CD14-positive monocyte (primary cell): ENCODE measurements around the gene GMEB2. TPM values are rescaled to one million over a fixed set of nuclear protein-coding genes. Genes with fewer than 3 reads are reported as not detected.

Experiments used
- DNase-seq, 3 donors: peaks; one replicate each; pipeline ENCODE4 v3.0.0-alpha.2; 2011 to 2022
- H2AFZ ChIP-seq: 2 replicates; pipeline ENCODE4 v1.6.0; 2012; ENCODE audit warnings: mild to moderate bottlenecking, low read depth, low read length, inconsistent platforms; ENCODE audit not compliant: insufficient read depth, poor library complexity, severe bottlenecking
- H3K27ac ChIP-seq, 2 donors: 1 replicate in 1 of 2; 2 replicates in 1 of 2; pipeline ENCODE4 v1.5.1; 2012 to 2013; ENCODE audit warnings: low read length in 2 of 2, control low read depth in 1 of 2, inconsistent platforms in 1 of 2, low read depth in 1 of 2, mild to moderate bottlenecking in 1 of 2
- H3K27me3 ChIP-seq, 2 donors: one replicate each; pipeline versions ENCODE4 v1.6.0 to v1.6.1; 2011 to 2013; ENCODE audit warnings: low read length in 2 of 2; ENCODE audit not compliant: control insufficient read depth in 2 of 2, insufficient read depth in 2 of 2
- H3K36me3 ChIP-seq, 2 donors: replicated peaks in 1 of 2; 1 replicate in 1 of 2; 2 replicates in 1 of 2; pipeline versions ENCODE4 v1.5.1 to v1.6.1; 2012 to 2013; ENCODE audit warnings: low read length in 2 of 2, control low read depth in 1 of 2, inconsistent platforms in 1 of 2, mild to moderate bottlenecking in 1 of 2; ENCODE audit not compliant: insufficient read depth in 2 of 2, control insufficient read depth in 1 of 2
- H3K4me1 ChIP-seq, 2 donors: 1 replicate in 1 of 2; 2 replicates in 1 of 2; pipeline versions ENCODE4 v1.5.1 to v1.6.1; 2012 to 2013; ENCODE audit warnings: low read length in 2 of 2, control low read depth in 1 of 2, inconsistent platforms in 1 of 2, mild to moderate bottlenecking in 1 of 2, moderate library complexity in 1 of 2; ENCODE audit not compliant: insufficient read depth in 2 of 2, control insufficient read depth in 1 of 2
- H3K4me2 ChIP-seq: replicated peaks from 2 replicates; pipeline ENCODE3; 2012; ENCODE audit warnings: low read length, moderate library complexity, mild to moderate bottlenecking; ENCODE audit not compliant: poor library complexity, severe bottlenecking; ENCODE audit errors: extremely low read depth
- H3K4me3 ChIP-seq, 3 experiments: fragments of 200-600 bp in 1 of 3; sonication (generic) in 1 of 3; replicated peaks in 1 of 3; 1 replicate in 2 of 3; 2 replicates in 1 of 3; pipeline ENCODE4 v1.5.1; 2011 to 2013; ENCODE audit warnings: low read length in 3 of 3, mild to moderate bottlenecking in 3 of 3, control low read depth in 2 of 3, low read depth in 2 of 3, inconsistent platforms in 1 of 3, moderate library complexity in 1 of 3
- H3K79me2 ChIP-seq: 2 replicates; pipeline ENCODE4 v1.6.0; 2012; ENCODE audit warnings: mild to moderate bottlenecking, control low read depth, inconsistent platforms, low read length, moderate library complexity; ENCODE audit not compliant: insufficient read depth
- H3K9ac ChIP-seq: 2 replicates; pipeline ENCODE4 v1.6.0; 2017; ENCODE audit warnings: low read length, mild to moderate bottlenecking; ENCODE audit not compliant: insufficient read depth, poor library complexity, severe bottlenecking
- H3K9me3 ChIP-seq, 2 donors: replicated peaks in 1 of 2; 1 replicate in 1 of 2; 2 replicates in 1 of 2; pipeline versions ENCODE4 v1.5.1 to v1.6.1; 2012 to 2013; ENCODE audit warnings: low read length in 2 of 2, control low read depth in 1 of 2; ENCODE audit not compliant: control insufficient read depth in 1 of 2, insufficient read depth in 1 of 2
- H4K20me1 ChIP-seq: 2 replicates; pipeline ENCODE4 v1.6.0; 2012; ENCODE audit warnings: mild to moderate bottlenecking, low read length, control low read depth, moderate library complexity; ENCODE audit not compliant: insufficient read depth
- H3K27ac Mint-ChIP-seq, 7 donors: one replicate each; pipeline ENCODE4 v1.8.0; 2020; ENCODE audit warnings: mild to moderate bottlenecking in 7 of 7, mixed read lengths in 7 of 7, moderate library complexity in 6 of 7, inconsistent platforms in 2 of 7
- H3K27me3 Mint-ChIP-seq, 3 donors: one replicate each; pipeline ENCODE4 v1.8.0; 2021 to 2022; ENCODE audit warnings: low read depth in 3 of 3, mild to moderate bottlenecking in 3 of 3, mixed read lengths in 3 of 3, moderate library complexity in 3 of 3, inconsistent platforms in 1 of 3
- H3K36me3 Mint-ChIP-seq, 2 donors: one replicate each; pipeline ENCODE4 v1.8.0; 2020; ENCODE audit warnings: mixed read lengths in 2 of 2, inconsistent platforms in 1 of 2, mild to moderate bottlenecking in 1 of 2
- H3K4me1 Mint-ChIP-seq: one replicate; pipeline ENCODE4 v1.8.0; 2020; ENCODE audit warnings: mild to moderate bottlenecking, mixed read lengths
- H3K4me3 Mint-ChIP-seq, 2 donors: one replicate each; pipeline ENCODE4 v1.8.0; 2020; ENCODE audit warnings: mild to moderate bottlenecking in 2 of 2, mixed read lengths in 2 of 2, moderate library complexity in 1 of 2
- H3K9me3 Mint-ChIP-seq, 7 donors: one replicate each; pipeline ENCODE4 v1.8.0; 2020 to 2022; ENCODE audit warnings: mixed read lengths in 7 of 7, mild to moderate bottlenecking in 6 of 7, moderate library complexity in 6 of 7, inconsistent platforms in 2 of 7
- WGBS: methylation state at CpG from one replicate; pipeline ENCODE4 v1.1.5; 2013; ENCODE audit warnings: missing lambda C conversion rate; ENCODE audit not compliant: insufficient coverage; 5-methylcytosine and 5-hydroxymethylcytosine counted together
- intact Hi-C, 2 donors: fragments of 100-400 bp; cut with micrococcal nuclease; formaldehyde crosslinking; loops; one replicate each; pipeline versions ENCODE4 v1.15.0 to v1.15.1; 2023
- polyA plus RNA-seq, 3 donors: library from polyadenylated mRNA; depleted of rRNA in 1 of 3; unstranded in 2 of 3; stranded (reverse) in 1 of 3; fragments of 300-500 nt in 2 of 3; fragments of >200 nt in 1 of 3; fragmentation: Illumina TruSeq in 2 of 3; gene quantifications; 1 replicate in 2 of 3; 2 replicates in 1 of 3; pipeline ENCODE4 v1.2.3, GENCODE V29; 2012 to 2021
- TF ChIP-seq, protein P1 (sequence below): fragments of 200-600 bp; IDR thresholded peaks from one replicate; pipeline ENCODE4 v1.8.0; 2022; ENCODE audit warnings: antibody characterized with exemption, mild to moderate bottlenecking

GMEB2 gene
- polyA plus RNA-seq, 3 donors: 2.7 to 11.7 (median 3.8) TPM

DNA sequence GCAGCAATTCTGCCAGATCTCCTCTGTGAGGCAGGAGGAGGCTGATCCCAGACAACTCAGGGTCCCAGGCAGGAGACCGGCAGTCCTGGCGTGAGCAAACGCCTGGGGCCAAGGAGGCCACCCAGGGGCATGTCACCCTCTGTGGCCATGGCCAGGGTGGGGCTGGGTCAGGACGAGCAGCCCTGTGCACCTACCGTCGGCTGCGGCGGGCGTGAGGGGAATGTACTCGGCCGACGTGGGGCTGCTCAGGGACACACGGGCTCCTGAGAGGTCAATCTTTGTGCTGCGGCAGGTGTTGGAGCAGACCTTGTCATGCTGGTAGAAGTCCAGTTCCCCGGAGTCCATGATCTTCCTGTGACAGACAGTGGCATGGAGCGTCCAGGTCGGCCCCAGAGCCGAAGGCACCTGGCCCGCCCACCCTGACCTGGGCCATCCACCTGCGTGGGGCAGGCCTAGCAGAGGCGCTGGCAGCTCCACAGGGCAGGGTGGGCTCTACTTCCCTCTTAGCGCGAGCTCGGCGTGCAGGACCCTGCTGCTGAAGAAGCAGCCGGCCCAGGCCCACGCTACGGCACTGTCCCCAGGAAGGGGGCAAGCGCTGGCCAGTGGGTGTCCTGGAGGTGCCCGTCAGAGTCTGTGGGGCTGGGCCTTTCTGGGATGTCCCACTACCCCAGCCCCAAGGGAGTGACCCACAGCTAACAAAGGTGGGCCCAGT lies 31.3 kb downstream of the GMEB2 start:
- Mint-ChIP-seq H3K27ac (no peak overlapping the region), H3K4me3 (no peak overlapping the region), H3K4me1 (no peaks in the 10 kb centered on the region), H3K36me3 (peaks cover 66 to 100% of the 10 kb centered on the region in 2 donors), H3K9me3 (no peaks in the 10 kb centered on the region), H3K27me3 (peaks cover 0 to 3% (median 0%) of the 10 kb centered on the region in 3 donors)
- H3K27ac ChIP-seq: no peak overlapping the region
- TF ChIP-seq, protein P1, sequence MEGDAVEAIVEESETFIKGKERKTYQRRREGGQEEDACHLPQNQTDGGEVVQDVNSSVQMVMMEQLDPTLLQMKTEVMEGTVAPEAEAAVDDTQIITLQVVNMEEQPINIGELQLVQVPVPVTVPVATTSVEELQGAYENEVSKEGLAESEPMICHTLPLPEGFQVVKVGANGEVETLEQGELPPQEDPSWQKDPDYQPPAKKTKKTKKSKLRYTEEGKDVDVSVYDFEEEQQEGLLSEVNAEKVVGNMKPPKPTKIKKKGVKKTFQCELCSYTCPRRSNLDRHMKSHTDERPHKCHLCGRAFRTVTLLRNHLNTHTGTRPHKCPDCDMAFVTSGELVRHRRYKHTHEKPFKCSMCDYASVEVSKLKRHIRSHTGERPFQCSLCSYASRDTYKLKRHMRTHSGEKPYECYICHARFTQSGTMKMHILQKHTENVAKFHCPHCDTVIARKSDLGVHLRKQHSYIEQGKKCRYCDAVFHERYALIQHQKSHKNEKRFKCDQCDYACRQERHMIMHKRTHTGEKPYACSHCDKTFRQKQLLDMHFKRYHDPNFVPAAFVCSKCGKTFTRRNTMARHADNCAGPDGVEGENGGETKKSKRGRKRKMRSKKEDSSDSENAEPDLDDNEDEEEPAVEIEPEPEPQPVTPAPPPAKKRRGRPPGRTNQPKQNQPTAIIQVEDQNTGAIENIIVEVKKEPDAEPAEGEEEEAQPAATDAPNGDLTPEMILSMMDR: no peak
- intact Hi-C loops: no loop called here
- no peak overlapping the region for H3K4me3 ChIP-seq
- H3K9me3 ChIP-seq: no peaks in the 10 kb centered on the region
- H3K9ac ChIP-seq: no peak overlapping the region
- H3K79me2 ChIP-seq: no peaks in the 10 kb centered on the region
- H3K36me3 ChIP-seq: peaks cover 59 to 95% of the 10 kb centered on the region in 2 donors
- DNase-seq: no peak
- H3K27me3 ChIP-seq: no peaks in the 10 kb centered on the region
- H3K4me2 ChIP-seq: no peak overlapping the region
- no peaks in the 10 kb centered on the region for H4K20me1 ChIP-seq
- WGBS: 97% methylated on average over 26 of the region's 30 CpGs
- H2AFZ ChIP-seq: no peak overlapping the region
- H3K4me1 ChIP-seq: no peaks in the 10 kb centered on the region

DNA sequence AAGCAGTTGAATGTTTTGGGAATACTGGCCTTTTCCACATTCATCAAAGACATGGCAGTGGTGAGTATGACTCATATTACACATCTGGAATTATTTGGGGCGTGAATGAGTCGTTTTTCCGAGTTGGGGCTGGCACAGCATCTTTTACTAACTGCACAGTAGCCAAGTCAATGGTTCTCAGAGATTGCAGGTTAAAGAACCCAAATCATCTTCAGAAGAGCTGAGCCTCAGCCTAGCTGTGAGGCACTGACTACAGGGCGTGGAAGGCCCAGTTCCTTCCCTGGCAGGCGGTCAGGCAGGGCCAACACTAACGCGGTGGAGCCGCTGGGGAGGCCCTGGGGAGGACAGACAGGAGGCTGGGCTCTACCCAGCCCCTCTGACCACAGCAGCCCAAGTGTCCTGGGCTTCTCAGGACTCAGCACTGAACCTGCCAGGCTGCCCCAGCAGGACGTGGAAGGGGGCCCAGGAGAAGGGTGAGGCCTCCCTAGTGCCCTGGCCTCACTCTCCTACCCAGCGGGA lies 32.8 kb downstream of the GMEB2 start:
- no peak overlapping the region for H3K4me3 Mint-ChIP-seq
- no peak overlapping the region for H3K4me2 ChIP-seq
- no peaks in the 10 kb centered on the region for H3K27me3 ChIP-seq
- H3K4me1 ChIP-seq: no peaks in the 10 kb centered on the region
- H3K36me3 Mint-ChIP-seq: peaks cover 70 to 100% of the 10 kb centered on the region in 2 donors
- no peaks in the 10 kb centered on the region for H3K9me3 ChIP-seq
- H2AFZ ChIP-seq: no peak overlapping the region
- H3K9ac ChIP-seq: no peak overlapping the region
- H3K27me3 Mint-ChIP-seq: peaks cover 0 to 3% (median 0%) of the 10 kb centered on the region in 3 donors
- WGBS: 90% methylated on average over 8 of the region's 10 CpGs
- H3K27ac ChIP-seq: no peak overlapping the region
- TF ChIP-seq, protein P1: no peak
- peaks cover 59 to 95% of the 10 kb centered on the region in 2 donors for H3K36me3 ChIP-seq
- H3K4me3 ChIP-seq: no peak overlapping the region
- no peaks in the 10 kb centered on the region for H3K9me3 Mint-ChIP-seq
- H4K20me1 ChIP-seq: no peaks in the 10 kb centered on the region
- no peaks in the 10 kb centered on the region for H3K79me2 ChIP-seq
- DNase-seq: no peak
- intact Hi-C loops: no loop called here
- no peak overlapping the region for H3K27ac Mint-ChIP-seq
- no peaks in the 10 kb centered on the region for H3K4me1 Mint-ChIP-seq
